22Rv1 (cell line): ENCODE data around the gene CPXM1.

ENCODE experiments used
- ZFX ChIP-seq: fragments of 450-650 bp; IDR thresholded peaks from 2 replicates; pipeline ENCODE4 v1.6.1; 2017; ENCODE audit warnings: antibody characterized with exemption, borderline replicate concordance
- TF ChIP-seq, protein P1 (sequence below): fragments of 450-650 bp; IDR thresholded peaks from 2 replicates; pipeline ENCODE4 v1.5.1; 2017; ENCODE audit warnings: mild to moderate bottlenecking

DNA sequence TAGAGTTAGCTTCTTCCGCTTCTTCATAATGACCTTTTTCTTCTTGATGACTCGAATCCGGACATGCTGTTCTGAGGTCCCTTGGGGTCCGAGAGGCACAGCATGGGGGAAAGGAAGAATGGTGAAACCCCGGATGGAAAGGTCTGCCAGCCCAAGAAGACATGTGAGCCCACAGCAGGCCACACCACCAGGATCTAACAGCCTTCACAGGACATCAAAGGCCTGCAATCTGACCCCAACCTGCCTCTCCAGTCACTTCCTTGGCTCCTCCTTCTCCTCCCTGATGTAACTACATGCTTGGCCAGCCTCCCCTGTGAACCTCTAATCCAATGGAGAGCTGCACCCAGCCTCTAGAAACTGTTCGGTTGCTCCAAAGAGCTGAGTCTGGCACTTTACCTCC, 1.6 kb downstream of the CPXM1 start:
- TF ChIP-seq, protein P1, sequence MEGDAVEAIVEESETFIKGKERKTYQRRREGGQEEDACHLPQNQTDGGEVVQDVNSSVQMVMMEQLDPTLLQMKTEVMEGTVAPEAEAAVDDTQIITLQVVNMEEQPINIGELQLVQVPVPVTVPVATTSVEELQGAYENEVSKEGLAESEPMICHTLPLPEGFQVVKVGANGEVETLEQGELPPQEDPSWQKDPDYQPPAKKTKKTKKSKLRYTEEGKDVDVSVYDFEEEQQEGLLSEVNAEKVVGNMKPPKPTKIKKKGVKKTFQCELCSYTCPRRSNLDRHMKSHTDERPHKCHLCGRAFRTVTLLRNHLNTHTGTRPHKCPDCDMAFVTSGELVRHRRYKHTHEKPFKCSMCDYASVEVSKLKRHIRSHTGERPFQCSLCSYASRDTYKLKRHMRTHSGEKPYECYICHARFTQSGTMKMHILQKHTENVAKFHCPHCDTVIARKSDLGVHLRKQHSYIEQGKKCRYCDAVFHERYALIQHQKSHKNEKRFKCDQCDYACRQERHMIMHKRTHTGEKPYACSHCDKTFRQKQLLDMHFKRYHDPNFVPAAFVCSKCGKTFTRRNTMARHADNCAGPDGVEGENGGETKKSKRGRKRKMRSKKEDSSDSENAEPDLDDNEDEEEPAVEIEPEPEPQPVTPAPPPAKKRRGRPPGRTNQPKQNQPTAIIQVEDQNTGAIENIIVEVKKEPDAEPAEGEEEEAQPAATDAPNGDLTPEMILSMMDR: no peak
- TF ChIP-seq ZFX: no peak
